ENCODE data around the gene KRTAP10-4.
"Not testable (repeated sequence)": the region's sequence is repeated elsewhere in the genome, so short reads cannot be mapped to it uniquely, and the experiment has no call there.

DNA sequence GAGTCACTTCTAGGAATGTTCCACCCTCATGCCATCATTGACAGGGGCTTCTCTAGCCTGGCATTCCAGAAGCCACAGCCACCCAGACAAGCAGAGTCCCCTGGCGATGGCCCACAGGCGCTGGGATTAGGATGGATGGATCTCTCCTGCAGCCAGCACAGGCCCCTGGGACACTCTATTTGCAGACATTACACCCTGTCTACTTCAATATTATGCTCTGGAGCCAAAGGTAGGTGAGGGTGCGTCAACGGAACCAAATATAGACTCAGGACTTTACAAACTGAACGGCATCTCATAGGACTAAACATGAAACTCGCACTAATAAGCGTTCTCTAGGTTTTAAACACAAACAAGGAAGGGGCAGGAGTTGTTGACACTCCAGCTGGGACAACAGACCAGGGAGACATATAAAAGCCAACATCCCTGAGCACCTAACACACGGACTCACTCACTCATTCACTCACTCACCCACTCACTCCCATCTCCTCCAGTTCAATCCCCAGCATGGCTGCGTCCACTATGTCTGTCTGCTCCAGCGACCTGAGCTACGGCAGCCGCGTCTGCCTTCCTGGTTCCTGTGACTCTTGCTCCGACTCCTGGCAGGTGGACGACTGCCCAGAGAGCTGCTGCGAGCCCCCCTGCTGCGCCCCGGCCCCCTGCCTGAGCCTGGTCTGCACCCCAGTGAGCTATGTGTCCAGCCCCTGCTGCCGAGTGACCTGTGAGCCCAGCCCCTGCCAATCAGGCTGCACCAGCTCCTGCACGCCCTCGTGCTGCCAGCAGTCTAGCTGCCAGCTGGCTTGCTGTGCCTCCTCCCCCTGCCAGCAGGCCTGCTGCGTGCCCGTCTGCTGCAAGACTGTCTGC is 26.8 kb downstream of the KRTAP10-4 start, which contains the start of gene KRTAP10-7:
- not testable (repeated sequence) for TF ChIP-seq EZH2phosphoT487 (IDR thresholded peaks at IDR 0.05; ENCODE audit: insufficient read depth, low read depth); EZH2 (IDR thresholded peaks at IDR 0.05; ENCODE audit: insufficient read depth, poor library complexity, severe bottlenecking)

All from GM23248 (cell line).